ENCODE data around the gene ATAD3C. TPM values are rescaled to one million over a fixed set of nuclear protein-coding genes. Genes with fewer than 3 reads are reported as not detected.

The ATAD3C gene
- polyA plus RNA-seq, 2 of the 4 experiments (the other 2 are of a cell fraction), result not detected

- no peak overlapping the region for H3K4me2 ChIP-seq
- H3K9me3 ChIP-seq, result no peaks in the 10 kb centered on the region
- FAIRE-seq (no peak), DNase-seq (ENCODE audit: low read depth in 1 of 2, low spot score in 1 of 2) (peak in 1 of 2 experiments; percentile 23), ATAC-seq (peak in 1 of 2 experiments; percentile 51; a peak in 3 of 6 replicates)
- 65% methylated on average over 4 of the region's 33 CpGs for WGBS (ENCODE audit: missing lambda C conversion rate)
- POLR2A ChIA-PET, result interaction anchor here (1.1 kb wide), 1 partner anchor 17 kb away, joined by 6 read pairs; no protein-coding TSS in a partner anchor
- H3K27ac ChIP-seq, result 0 out of 6 replicates have a peak overlapping the region, but pooled peaks of 1 of the 2 experiments have one; percentile 7
- CTCF ChIA-PET, result interaction anchor here (0.8 to 1.0 kb wide), 2 partner anchors 78 to 99 kb away, joined by 3 read pairs; no protein-coding TSS in a partner anchor
- TF ChIP-seq NR3C1 (IDR thresholded peaks at IDR 0.05) (no peak), MAX (IDR thresholded peaks at IDR 0.05) (no peak), HOXB13 (CRISPR knock-in tag; IDR thresholded peaks at IDR 0.05; ENCODE audit: low read depth) (no peak), GATA3 (IDR thresholded peaks at IDR 0.05; ENCODE audit: borderline replicate concordance) (no peak), MAZ (IDR thresholded peaks at IDR 0.05; ENCODE audit: borderline replicate concordance, low read depth, low read length) (no peak), ATOH8 (CRISPR knock-in tag; IDR thresholded peaks at IDR 0.05; ENCODE audit: low read depth) (no peak), FOSB (CRISPR knock-in tag; IDR thresholded peaks at IDR 0.05) (no peak), JUNB (IDR thresholded peaks at IDR 0.05) (no peak), RFX5 (IDR thresholded peaks at IDR 0.05) (no peak), NPAS2 (CRISPR knock-in tag; IDR thresholded peaks at IDR 0.05; ENCODE audit: borderline replicate concordance) (no peak), RCOR1 (IDR thresholded peaks at IDR 0.05; ENCODE audit: low read depth, low read length) (no peak), CEBPB (IDR thresholded peaks at IDR 0.05) (no peak), BCL3 (IDR thresholded peaks at IDR 0.05) (no peak), POLR2AphosphoS2 (conservative IDR thresholded peaks at IDR 0.05; ENCODE audit: low read length) (no peak)
- no peak overlapping the region for H3K4me3 ChIP-seq
- H3K4me1 ChIP-seq, result peaks cover 17% of the 10 kb centered on the region; the same call in 2 of the 3 replicates
These were observed 23.6 kb upstream of the ATAD3C start for GRCh38 chr1:1425753-1426495.

- peak in 1 of 2 experiments; percentile 3 for DNase-seq (ENCODE audit: low read depth in 1 of 2, low spot score in 1 of 2)
- 82% methylated on average over 13 of the region's 19 CpGs for WGBS (ENCODE audit: missing lambda C conversion rate)
- Histone ChIP-seq H3K9me3 (no peaks in the 10 kb centered on the region), H3K27ac (0 out of 6 replicates have a peak overlapping the region, but pooled peaks of 1 of the 2 experiments have one; percentile 24), H3K4me2 (no peak overlapping the region), H3K4me1 (peaks cover 19% of the 10 kb centered on the region), H3K4me3 (no peak overlapping the region)
- FAIRE-seq, result no peak
- TF ChIP-seq KDM5A (IDR thresholded peaks at IDR 0.05), result no peak
- no peak for TF ChIP-seq JUN (IDR thresholded peaks at IDR 0.05)
- TF ChIP-seq HEYL (CRISPR knock-in tag; IDR thresholded peaks at IDR 0.05), result no peak
- no peak for TF ChIP-seq ESRRA (IDR thresholded peaks at IDR 0.05; ENCODE audit: borderline replicate concordance, low read length)
- ATAC-seq, result no peak
- POLR2A ChIA-PET, result interaction anchor here (1.1 kb wide), 1 partner anchor 18 kb away, joined by 6 read pairs; no protein-coding TSS in a partner anchor
- CTCF ChIA-PET, result interaction anchor here (0.8 kb wide), 1 partner anchor 78 kb away, joined by 3 read pairs; no protein-coding TSS in a partner anchor
These were observed 22.9 kb upstream of the ATAD3C start for GRCh38 chr1:1426496-1427105.

GRCh38 chr1:1427106-1427819 lies 22.2 kb upstream of the ATAD3C start:
- 90% methylated on average over 3 of the region's 66 CpGs for WGBS (ENCODE audit: missing lambda C conversion rate)
- TF ChIP-seq GATA3 (IDR thresholded peaks at IDR 0.05; ENCODE audit: borderline replicate concordance), result no peak
- no peak for TF ChIP-seq ZSCAN20 (CRISPR knock-in tag; IDR thresholded peaks at IDR 0.05)
- no peak for TF ChIP-seq POLR2A (IDR thresholded peaks at IDR 0.05; ENCODE audit: low read length)
- TF ChIP-seq MAFK (IDR thresholded peaks at IDR 0.05; ENCODE audit: partially characterized antibody), result no peak
- no peak for TF ChIP-seq PHF8 (IDR thresholded peaks at IDR 0.05; ENCODE audit: borderline replicate concordance, low read depth)
- TF ChIP-seq ZNF302 (CRISPR knock-in tag; IDR thresholded peaks at IDR 0.05), result no peak
- no peak for TF ChIP-seq FOSL2 (IDR thresholded peaks at IDR 0.05)
- TF ChIP-seq FOSL2 (CRISPR knock-in tag; IDR thresholded peaks at IDR 0.05), result no peak
- no peak for TF ChIP-seq RFX5 (IDR thresholded peaks at IDR 0.05)
- TF ChIP-seq NR3C1 (IDR thresholded peaks at IDR 0.05), result no peak
- TF ChIP-seq BCL3 (IDR thresholded peaks at IDR 0.05), result no peak
- no peak for TF ChIP-seq FOSB (CRISPR knock-in tag; IDR thresholded peaks at IDR 0.05)
- TF ChIP-seq CEBPB (IDR thresholded peaks at IDR 0.05), result no peak
- no peak for TF ChIP-seq EHMT2 (IDR thresholded peaks at IDR 0.05; ENCODE audit: low read depth)
- no peak for TF ChIP-seq HEYL (CRISPR knock-in tag; IDR thresholded peaks at IDR 0.05)
- no peak for FAIRE-seq
- Histone ChIP-seq H3K9me3 (no peaks in the 10 kb centered on the region), H3K4me3 (peak overlapping the region; percentile 61), H3K4me2 (peak overlapping the region; percentile 95), H3K27ac (peak overlapping the region; percentile 81 to 96), H3K4me1 (peaks cover 26% of the 10 kb centered on the region)
- POLR2A ChIA-PET, result no interaction called here
- peak in 1 of 2 experiments; percentile 9; a peak in 1 of 6 replicates for ATAC-seq
- CTCF ChIA-PET, result interaction anchor here (0.8 kb wide), 1 partner anchor 77 kb away, joined by 3 read pairs; no protein-coding TSS in a partner anchor
- peak in 1 of 2 experiments; percentile 0 for DNase-seq (ENCODE audit: low read depth in 1 of 2, low spot score in 1 of 2)

Data from A549 (cell line).